Nephron (organoid): ENCODE data around the gene APLP2.

Experiments
- H3K27ac Mint-ChIP-seq, 3 experiments: 2 replicates each; pipeline ENCODE4 v1.8.0; 2020; ENCODE audit warnings: mixed read lengths in 3 of 3, mild to moderate bottlenecking in 2 of 3, moderate library complexity in 1 of 3
- H3K27me3 Mint-ChIP-seq: 2 replicates; pipeline ENCODE4 v1.8.0; 2021; ENCODE audit warnings: low read depth, mild to moderate bottlenecking, moderate library complexity, mixed read lengths
- H3K36me3 Mint-ChIP-seq: 2 replicates; pipeline ENCODE4 v1.8.0; 2020; ENCODE audit warnings: low read depth, mixed read lengths
- H3K4me1 Mint-ChIP-seq: 2 replicates; pipeline ENCODE4 v1.8.0; 2020; ENCODE audit warnings: mixed read lengths
- H3K4me3 Mint-ChIP-seq, 3 experiments: 2 replicates each; pipeline ENCODE4 v1.8.0; 2020; ENCODE audit warnings: mild to moderate bottlenecking in 3 of 3, mixed read lengths in 3 of 3, moderate library complexity in 2 of 3
- H3K9me3 Mint-ChIP-seq: 2 replicates; pipeline ENCODE4 v1.8.0; 2020; ENCODE audit warnings: mixed read lengths
- TF ChIP-seq, protein P1 (sequence below), 3 experiments: fragments of 200-600 bp; sonication (generic); IDR thresholded peaks; one replicate each; pipeline ENCODE4 v1.5.0; 2021; ENCODE audit warnings: antibody characterized with exemption in 3 of 3; ENCODE audit not compliant: unreplicated experiment in 3 of 3

APLP2 gene

GRCh38 chr11:130094614-130095013 lies 24.9 kb downstream of the APLP2 start:
- Mint-ChIP-seq H3K4me1 (peaks cover 18% of the 10 kb centered on the region), H3K4me3 (no peak overlapping the region), H3K36me3 (peaks cover 14% of the 10 kb centered on the region), H3K27ac (no peak overlapping the region), H3K27me3 (no peaks in the 10 kb centered on the region), H3K9me3 (peaks cover 3% of the 10 kb centered on the region)
- TF ChIP-seq, protein P1, sequence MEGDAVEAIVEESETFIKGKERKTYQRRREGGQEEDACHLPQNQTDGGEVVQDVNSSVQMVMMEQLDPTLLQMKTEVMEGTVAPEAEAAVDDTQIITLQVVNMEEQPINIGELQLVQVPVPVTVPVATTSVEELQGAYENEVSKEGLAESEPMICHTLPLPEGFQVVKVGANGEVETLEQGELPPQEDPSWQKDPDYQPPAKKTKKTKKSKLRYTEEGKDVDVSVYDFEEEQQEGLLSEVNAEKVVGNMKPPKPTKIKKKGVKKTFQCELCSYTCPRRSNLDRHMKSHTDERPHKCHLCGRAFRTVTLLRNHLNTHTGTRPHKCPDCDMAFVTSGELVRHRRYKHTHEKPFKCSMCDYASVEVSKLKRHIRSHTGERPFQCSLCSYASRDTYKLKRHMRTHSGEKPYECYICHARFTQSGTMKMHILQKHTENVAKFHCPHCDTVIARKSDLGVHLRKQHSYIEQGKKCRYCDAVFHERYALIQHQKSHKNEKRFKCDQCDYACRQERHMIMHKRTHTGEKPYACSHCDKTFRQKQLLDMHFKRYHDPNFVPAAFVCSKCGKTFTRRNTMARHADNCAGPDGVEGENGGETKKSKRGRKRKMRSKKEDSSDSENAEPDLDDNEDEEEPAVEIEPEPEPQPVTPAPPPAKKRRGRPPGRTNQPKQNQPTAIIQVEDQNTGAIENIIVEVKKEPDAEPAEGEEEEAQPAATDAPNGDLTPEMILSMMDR (IDR thresholded peaks at IDR 0.05; ENCODE audit: unreplicated experiment in 3 of 3) = no peak

DNA sequence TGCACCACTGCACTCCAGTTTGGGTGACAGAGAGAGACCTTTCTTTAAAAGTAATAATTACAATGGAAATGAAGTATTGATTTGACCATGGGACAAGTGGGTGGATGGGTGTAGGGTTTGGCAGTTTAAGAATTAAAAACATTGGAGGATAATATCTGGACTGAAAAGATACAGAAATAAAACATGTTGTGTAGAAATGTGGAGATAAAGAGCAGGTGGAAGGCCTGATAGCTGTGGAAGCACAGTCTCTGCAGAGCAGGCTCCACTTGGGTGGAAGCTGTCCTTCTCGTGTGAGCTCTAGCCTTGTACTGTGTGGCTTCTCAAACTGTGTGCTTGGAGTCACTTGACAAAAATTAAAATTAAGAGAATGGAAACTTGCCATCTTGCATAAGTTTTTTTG lies 25.6 kb downstream of the APLP2 start:
- H3K9me3 Mint-ChIP-seq = peaks cover 3% of the 10 kb centered on the region

GRCh38 chr11:130096042-130096441 lies 26.3 kb downstream of the APLP2 start:
- Mint-ChIP-seq H3K27me3 (no peaks in the 10 kb centered on the region), H3K36me3 (peaks cover 10% of the 10 kb centered on the region), H3K9me3 (peaks cover 3% of the 10 kb centered on the region), H3K4me1 (peaks cover 30% of the 10 kb centered on the region), H3K27ac (no peak overlapping the region), H3K4me3 (no peak overlapping the region)
- TF ChIP-seq, protein P1 (IDR thresholded peaks at IDR 0.05; ENCODE audit: unreplicated experiment in 3 of 3) = no peak

More for the DNA sequence above, 25.6 kb downstream of the APLP2 start:
- H3K36me3 Mint-ChIP-seq = peaks cover 10% of the 10 kb centered on the region
- TF ChIP-seq, protein P1 (IDR thresholded peaks at IDR 0.05; ENCODE audit: unreplicated experiment in 3 of 3) = no peak
- H3K27me3 Mint-ChIP-seq = no peaks in the 10 kb centered on the region
- H3K27ac Mint-ChIP-seq = no peak overlapping the region
- H3K4me1 Mint-ChIP-seq = peaks cover 23% of the 10 kb centered on the region
- H3K4me3 Mint-ChIP-seq = no peak overlapping the region

DNA sequence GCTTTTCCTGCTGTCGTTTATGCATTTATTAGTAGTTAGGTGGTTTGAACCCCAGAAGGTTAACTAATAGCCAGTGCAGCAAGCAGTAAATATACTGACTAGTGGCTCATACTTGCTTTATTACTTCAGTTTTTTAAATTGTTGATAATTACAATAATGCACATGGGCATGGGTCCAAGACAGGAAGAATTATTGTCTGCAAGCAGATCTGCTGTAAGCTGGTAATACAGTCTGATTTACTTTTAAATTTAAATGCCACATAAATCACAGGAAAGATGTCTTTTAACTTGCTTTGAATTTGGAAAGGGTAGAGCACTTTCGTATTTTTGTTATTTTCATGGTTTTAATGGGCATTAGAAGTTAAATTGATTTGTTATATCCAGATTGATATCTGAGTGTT lies 27.1 kb downstream of the APLP2 start:
- Mint-ChIP-seq H3K36me3 (peaks cover 10% of the 10 kb centered on the region), H3K27ac (peak overlapping the region in 1 of 3 experiments; percentile 18)
- TF ChIP-seq, protein P1 (IDR thresholded peaks at IDR 0.05; ENCODE audit: unreplicated experiment in 3 of 3) = no peak

GRCh38 chr11:130097285-130097684 lies 27.6 kb downstream of the APLP2 start:
- no peaks in the 10 kb centered on the region for H3K27me3 Mint-ChIP-seq
- TF ChIP-seq, protein P1 (IDR thresholded peaks at IDR 0.05; ENCODE audit: unreplicated experiment in 3 of 3) = no peak
- no peak overlapping the region for H3K27ac Mint-ChIP-seq

More for the DNA sequence above, 27.1 kb downstream of the APLP2 start:
- no peak overlapping the region for H3K4me3 Mint-ChIP-seq
- no peaks in the 10 kb centered on the region for H3K27me3 Mint-ChIP-seq
- H3K9me3 Mint-ChIP-seq = peaks cover 3% of the 10 kb centered on the region
- peaks cover 33% of the 10 kb centered on the region for H3K4me1 Mint-ChIP-seq

GRCh38 chr11:130099356-130099755 lies 29.7 kb downstream of the APLP2 start:
- TF ChIP-seq, protein P1 (IDR thresholded peaks at IDR 0.05; ENCODE audit: unreplicated experiment in 3 of 3) = no peak
- Mint-ChIP-seq H3K27me3 (no peaks in the 10 kb centered on the region), H3K4me3 (no peak overlapping the region)

More at GRCh38 chr11:130097285-130097684, 27.6 kb downstream of the APLP2 start:
- Mint-ChIP-seq H3K4me3 (no peak overlapping the region), H3K36me3 (peaks cover 10% of the 10 kb centered on the region), H3K4me1 (peaks cover 38% of the 10 kb centered on the region), H3K9me3 (peaks cover 3% of the 10 kb centered on the region)

More at GRCh38 chr11:130099356-130099755, 29.7 kb downstream of the APLP2 start:
- Mint-ChIP-seq H3K9me3 (no peaks in the 10 kb centered on the region), H3K4me1 (peaks cover 55% of the 10 kb centered on the region), H3K36me3 (no peaks in the 10 kb centered on the region), H3K27ac (peak overlapping the region; percentile 35 to 71 (median 46))
